Measurements from ENCODE around the gene NR1D2.

The NR1D2 gene

GRCh38 chr3:23966328-23966727 is 21.2 kb downstream of the NR1D2 start:
- Histone ChIP-seq H3K4me3 (ENCODE audit: low read length) (no peak overlapping the region), H3K4me2 (ENCODE audit: low read length) (no peak overlapping the region), H3K4me1 (ENCODE audit: control insufficient read depth, low read length) (no peaks in the 10 kb centered on the region), H3F3A (ENCODE audit: control insufficient read depth, insufficient read depth) (no peaks in the 10 kb centered on the region), H3K27ac (ENCODE audit: low read depth, low read length) (no peak overlapping the region), H4K20me1 (ENCODE audit: control insufficient read depth, insufficient read depth, low read depth, low read length) (no peaks in the 10 kb centered on the region), H3K36me3 (ENCODE audit: control insufficient read depth, low read length) (no peaks in the 10 kb centered on the region), H3K79me2 (ENCODE audit: control insufficient read depth, low read length) (no peaks in the 10 kb centered on the region), H3K27me3 (ENCODE audit: control insufficient read depth, low read length) (no peaks in the 10 kb centered on the region), H3K9me2 (replicated peaks; ENCODE audit: control insufficient read depth, low read length) (no peaks in the 10 kb centered on the region), H3K9me3 (ENCODE audit: control insufficient read depth, insufficient read depth, low read length) (no peaks in the 10 kb centered on the region)
- TF ChIP-seq CTCF (IDR thresholded peaks at IDR 0.05; ENCODE audit: low read depth, low read length, poor library complexity, severe bottlenecking) (no peak), EZH2phosphoT487 (IDR thresholded peaks at IDR 0.05; ENCODE audit: borderline replicate concordance, low read length) (no peak)

- H3K4me2 ChIP-seq (ENCODE audit: low read length): no peak overlapping the region
- no peaks in the 10 kb centered on the region for H3K27me3 ChIP-seq (ENCODE audit: control insufficient read depth, low read length)
- H3K4me1 ChIP-seq (ENCODE audit: control insufficient read depth, low read length): no peaks in the 10 kb centered on the region
- H3K9me3 ChIP-seq (ENCODE audit: control insufficient read depth, insufficient read depth, low read length): no peaks in the 10 kb centered on the region
- H3K4me3 ChIP-seq (ENCODE audit: low read length): no peak overlapping the region
- TF ChIP-seq CTCF (IDR thresholded peaks at IDR 0.05; ENCODE audit: low read depth, low read length, poor library complexity, severe bottlenecking): no peak
- no peaks in the 10 kb centered on the region for H3K79me2 ChIP-seq (ENCODE audit: control insufficient read depth, low read length)
- no peaks in the 10 kb centered on the region for H4K20me1 ChIP-seq (ENCODE audit: control insufficient read depth, insufficient read depth, low read depth, low read length)
- no peaks in the 10 kb centered on the region for H3K9me2 ChIP-seq (replicated peaks; ENCODE audit: control insufficient read depth, low read length)
- no peaks in the 10 kb centered on the region for H3K36me3 ChIP-seq (ENCODE audit: control insufficient read depth, low read length)
- no peak overlapping the region for H3K27ac ChIP-seq (ENCODE audit: low read depth, low read length)
- no peaks in the 10 kb centered on the region for H3F3A ChIP-seq (ENCODE audit: control insufficient read depth, insufficient read depth)
Observed at GRCh38 chr3:23968463-23969184, 23.5 kb downstream of the NR1D2 start.

GRCh38 chr3:23969393-23969792 is 24.3 kb downstream of the NR1D2 start:
- no peaks in the 10 kb centered on the region for H3K36me3 ChIP-seq (ENCODE audit: control insufficient read depth, low read length)
- TF ChIP-seq EZH2phosphoT487 (IDR thresholded peaks at IDR 0.05; ENCODE audit: borderline replicate concordance, low read length) (no peak), CTCF (IDR thresholded peaks at IDR 0.05; ENCODE audit: low read depth, low read length, poor library complexity, severe bottlenecking) (no peak)
- H3K79me2 ChIP-seq (ENCODE audit: control insufficient read depth, low read length): no peaks in the 10 kb centered on the region

More at GRCh38 chr3:23969393-23969792, 24.3 kb downstream of the NR1D2 start:
- Histone ChIP-seq H3K4me3 (ENCODE audit: low read length) (no peak overlapping the region), H3K4me1 (ENCODE audit: control insufficient read depth, low read length) (no peaks in the 10 kb centered on the region), H3K9me2 (replicated peaks; ENCODE audit: control insufficient read depth, low read length) (no peaks in the 10 kb centered on the region), H3K4me2 (ENCODE audit: low read length) (no peak overlapping the region), H3K9me3 (ENCODE audit: control insufficient read depth, insufficient read depth, low read length) (no peaks in the 10 kb centered on the region), H3K27ac (ENCODE audit: low read depth, low read length) (no peak overlapping the region), H3K27me3 (ENCODE audit: control insufficient read depth, low read length) (no peaks in the 10 kb centered on the region), H3F3A (ENCODE audit: control insufficient read depth, insufficient read depth) (no peaks in the 10 kb centered on the region), H4K20me1 (ENCODE audit: control insufficient read depth, insufficient read depth, low read depth, low read length) (no peaks in the 10 kb centered on the region)

All from DOHH2 (cell line).